ENCODE data around the gene USP32.
"Not testable (repeated sequence)": the region's sequence is repeated elsewhere in the genome, so short reads cannot be mapped to it uniquely, and the experiment has no call there.

USP32 gene, protein sequence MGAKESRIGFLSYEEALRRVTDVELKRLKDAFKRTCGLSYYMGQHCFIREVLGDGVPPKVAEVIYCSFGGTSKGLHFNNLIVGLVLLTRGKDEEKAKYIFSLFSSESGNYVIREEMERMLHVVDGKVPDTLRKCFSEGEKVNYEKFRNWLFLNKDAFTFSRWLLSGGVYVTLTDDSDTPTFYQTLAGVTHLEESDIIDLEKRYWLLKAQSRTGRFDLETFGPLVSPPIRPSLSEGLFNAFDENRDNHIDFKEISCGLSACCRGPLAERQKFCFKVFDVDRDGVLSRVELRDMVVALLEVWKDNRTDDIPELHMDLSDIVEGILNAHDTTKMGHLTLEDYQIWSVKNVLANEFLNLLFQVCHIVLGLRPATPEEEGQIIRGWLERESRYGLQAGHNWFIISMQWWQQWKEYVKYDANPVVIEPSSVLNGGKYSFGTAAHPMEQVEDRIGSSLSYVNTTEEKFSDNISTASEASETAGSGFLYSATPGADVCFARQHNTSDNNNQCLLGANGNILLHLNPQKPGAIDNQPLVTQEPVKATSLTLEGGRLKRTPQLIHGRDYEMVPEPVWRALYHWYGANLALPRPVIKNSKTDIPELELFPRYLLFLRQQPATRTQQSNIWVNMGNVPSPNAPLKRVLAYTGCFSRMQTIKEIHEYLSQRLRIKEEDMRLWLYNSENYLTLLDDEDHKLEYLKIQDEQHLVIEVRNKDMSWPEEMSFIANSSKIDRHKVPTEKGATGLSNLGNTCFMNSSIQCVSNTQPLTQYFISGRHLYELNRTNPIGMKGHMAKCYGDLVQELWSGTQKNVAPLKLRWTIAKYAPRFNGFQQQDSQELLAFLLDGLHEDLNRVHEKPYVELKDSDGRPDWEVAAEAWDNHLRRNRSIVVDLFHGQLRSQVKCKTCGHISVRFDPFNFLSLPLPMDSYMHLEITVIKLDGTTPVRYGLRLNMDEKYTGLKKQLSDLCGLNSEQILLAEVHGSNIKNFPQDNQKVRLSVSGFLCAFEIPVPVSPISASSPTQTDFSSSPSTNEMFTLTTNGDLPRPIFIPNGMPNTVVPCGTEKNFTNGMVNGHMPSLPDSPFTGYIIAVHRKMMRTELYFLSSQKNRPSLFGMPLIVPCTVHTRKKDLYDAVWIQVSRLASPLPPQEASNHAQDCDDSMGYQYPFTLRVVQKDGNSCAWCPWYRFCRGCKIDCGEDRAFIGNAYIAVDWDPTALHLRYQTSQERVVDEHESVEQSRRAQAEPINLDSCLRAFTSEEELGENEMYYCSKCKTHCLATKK (N-terminal part only)

DNA sequence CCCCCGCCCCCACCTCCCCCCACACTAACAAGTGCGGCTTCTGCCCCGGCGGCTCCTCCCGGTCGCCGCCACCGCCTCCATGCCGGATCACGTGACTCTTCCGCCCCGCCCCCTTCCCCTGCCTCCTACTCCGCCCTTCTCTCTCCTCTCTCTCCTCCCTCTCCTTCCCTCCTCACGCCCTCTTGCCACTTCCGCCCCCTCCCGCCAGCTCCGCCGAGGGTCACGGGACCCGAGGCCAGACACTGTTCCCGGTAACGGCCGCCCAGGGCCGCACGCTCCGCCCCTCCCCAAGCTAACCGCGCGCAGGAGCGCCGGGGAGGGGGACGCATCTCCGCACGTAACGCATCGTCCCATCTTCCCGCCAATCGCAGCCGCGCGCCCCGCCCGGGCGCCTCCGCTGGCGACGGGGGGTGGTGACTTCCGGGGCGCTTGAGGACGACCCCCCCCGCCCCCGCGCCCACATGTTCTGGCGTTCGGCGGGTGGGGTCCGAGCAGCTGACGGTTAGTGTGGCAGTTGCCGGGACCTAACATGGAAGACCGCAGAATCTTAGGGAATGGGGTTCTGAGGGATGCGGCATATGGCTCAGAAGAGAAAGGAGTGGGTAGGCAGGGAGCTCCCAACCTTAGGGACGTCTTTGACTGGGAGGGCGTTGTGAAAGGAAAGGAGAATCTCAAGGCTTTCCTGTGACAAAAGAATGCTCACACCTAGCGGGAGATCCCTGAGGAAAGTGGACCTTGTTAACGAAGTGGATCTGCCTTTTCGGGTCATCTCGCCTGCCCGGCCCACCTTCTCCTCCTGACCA lies at the start of gene USP32:
Gene USP32 (minus strand): TSS at position 92 of the 803 bp plus-strand sequence. CDS start 194 bp downstream, outside the sequence.
- DNase-seq: peak; percentile 99

DNA sequence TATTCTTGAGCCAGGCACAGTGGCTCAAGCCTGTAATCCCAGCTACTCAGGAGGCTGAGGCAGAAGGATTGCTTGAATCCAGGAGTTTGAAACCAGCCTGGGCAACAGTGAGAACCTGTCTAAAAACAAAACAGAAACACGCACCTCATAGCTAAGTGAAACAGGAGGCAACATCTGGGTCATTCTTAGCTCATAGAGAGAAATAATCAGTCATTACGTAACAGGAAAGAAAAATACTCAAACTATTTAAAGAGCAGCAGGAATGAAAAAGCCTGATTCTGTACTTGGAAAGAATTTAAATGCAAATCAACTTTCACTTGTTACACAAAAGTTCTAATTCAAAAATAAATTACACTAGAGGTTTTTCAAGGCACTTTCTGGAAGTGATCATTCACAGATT lies 47.6 kb upstream of the USP32 start:
- no peak for DNase-seq

DNA sequence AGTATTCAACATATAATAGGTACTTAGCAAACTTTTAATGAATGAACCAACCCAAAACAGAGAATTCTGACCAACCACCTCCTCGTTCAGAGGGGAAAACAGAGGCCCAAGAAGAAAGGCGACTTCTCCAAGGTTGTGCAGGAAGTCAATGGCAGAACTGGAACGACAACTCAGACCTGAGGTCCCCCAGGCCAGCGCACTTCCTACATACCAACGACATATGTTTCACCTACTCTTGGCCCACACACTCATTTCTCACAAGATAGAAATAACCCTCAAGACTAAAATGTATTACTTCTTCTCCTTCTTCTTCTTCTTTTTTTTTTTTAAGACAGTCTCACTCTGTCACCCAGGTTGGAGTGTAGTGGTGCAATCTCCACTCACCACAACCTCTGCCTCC lies 44.7 kb upstream of the USP32 start:
- no peak for DNase-seq

DNA sequence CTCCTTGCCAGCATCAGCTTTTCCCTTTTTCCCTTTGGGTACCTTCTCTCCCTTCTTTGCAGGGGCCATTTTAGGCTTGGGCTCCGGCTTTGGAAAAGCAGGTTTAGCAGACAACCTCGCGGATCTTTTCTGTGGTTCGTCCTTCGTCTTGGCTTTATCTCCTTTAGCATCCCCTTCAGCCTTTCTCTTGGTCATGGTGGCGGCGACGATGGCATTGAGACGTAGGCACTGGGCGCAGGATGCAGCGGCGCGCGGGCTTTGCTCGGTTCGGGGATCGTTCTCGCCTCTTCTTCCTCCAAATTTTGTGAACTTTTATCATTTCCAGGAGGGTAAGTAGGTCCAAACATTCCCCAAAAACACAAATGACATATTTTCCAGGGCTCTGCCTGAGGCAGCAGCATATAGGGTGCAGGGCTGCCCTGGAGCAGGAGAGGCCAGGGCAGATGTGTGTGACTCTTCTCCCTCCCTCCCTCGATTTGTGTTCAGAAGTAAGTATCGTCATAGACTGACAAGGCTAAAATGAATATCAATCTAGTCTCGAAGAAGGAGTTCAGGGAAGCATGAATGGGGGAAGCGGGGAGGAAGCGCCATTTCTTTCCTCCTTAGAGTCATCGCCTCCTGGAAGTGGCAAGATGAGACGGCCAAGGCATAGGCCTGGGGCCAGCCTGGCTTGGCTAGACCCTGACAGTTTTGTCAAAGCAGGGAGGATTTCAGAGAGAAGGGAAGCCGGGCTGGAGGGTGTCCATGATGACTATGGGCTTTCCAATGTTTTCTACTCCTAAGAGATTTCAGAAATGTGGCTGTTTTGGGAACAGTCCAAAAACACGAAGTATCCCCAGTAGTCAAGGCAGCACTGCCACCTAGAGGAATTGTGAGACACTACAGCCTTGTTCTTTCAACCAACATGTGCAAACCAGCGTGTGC lies 43.6 kb upstream of the USP32 start:
- peak; percentile 52 to 66 for DNase-seq

DNA sequence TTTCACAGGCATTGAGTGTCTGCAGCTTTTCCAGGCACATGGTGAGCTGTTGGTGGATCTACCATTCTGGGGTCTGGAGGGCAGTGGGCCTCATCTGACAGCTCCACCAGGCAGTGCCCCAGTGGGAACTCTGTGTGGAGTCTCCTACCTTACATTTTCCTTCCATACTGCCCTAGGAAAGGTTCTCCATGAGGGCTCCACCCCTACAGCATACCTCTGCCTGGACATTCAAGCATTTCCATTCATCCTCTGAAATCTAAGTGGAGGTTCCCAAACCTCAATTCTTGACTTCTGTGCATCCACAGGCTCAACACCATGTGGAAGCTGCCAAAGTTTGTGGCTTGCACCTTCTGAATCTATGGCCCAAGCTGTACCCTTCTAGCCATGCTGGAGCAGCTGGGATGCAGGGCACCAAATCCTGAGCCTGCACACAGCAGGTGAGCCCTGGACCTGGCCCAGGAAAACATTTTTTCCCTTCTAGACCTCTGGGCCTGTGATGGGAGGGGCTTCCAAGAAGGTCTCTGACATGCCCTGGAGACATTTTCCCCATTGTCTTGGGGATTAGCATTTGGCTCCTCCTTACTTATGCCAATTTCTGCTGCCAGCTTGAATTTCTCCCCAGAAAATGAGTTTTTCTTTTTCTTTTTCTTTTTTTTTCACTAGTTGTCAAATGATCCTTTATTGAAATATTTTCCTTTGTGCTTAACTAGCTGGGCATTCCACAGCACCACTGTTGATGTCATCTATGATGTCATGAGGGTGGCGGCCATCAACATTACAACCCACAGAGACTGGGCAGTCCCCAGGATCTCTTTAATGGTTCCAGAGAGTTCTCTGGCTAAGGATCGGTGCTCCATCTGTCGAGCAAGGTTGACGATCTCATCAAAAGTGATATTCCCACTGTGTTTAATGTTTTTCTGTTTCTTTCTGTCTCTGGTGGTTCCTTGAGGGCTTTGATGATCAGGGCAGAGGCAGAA lies 41.4 kb upstream of the USP32 start:
- not testable (repeated sequence) for DNase-seq

DNA sequence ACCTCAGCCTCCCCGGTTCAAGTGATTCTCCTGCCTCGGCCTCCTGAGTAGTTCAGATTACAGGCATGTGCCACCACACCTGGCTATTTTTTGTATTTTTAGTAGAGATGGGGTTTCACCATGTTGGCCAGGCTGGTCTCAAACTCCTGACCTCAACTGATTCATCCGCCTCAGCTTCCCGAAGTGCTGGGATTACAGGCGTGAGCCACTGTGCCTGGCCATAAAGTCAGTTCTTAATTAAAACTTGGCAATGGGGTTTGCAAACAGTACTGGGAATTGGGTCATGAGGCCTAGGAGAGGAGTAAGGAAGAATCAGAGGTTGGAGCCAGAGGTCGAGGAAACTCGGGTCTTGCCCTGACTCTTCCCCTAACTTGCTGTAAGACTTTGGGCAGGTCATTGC lies 38.6 kb upstream of the USP32 start:
- DNase-seq: not testable (repeated sequence)

DNA sequence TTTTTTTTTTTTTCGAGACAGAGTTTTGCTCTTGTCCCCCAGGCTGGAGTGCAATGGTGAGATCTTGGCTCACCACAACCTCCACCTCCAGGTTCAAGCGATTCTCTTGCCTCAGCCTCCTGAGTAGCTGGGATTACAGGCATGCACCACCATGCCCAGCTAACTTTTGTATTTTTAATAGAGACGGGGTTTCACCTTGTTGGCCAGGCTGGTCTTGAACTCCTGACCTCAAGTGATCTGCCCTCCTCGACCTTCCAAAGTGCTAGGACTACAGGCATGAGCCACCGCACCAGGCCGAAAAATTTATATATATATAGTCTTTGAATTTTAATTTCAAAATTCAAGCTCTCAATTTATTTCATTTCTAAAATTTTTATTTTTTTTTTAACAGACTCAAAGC lies 36.6 kb upstream of the USP32 start:
- not testable (repeated sequence) for DNase-seq

DNA sequence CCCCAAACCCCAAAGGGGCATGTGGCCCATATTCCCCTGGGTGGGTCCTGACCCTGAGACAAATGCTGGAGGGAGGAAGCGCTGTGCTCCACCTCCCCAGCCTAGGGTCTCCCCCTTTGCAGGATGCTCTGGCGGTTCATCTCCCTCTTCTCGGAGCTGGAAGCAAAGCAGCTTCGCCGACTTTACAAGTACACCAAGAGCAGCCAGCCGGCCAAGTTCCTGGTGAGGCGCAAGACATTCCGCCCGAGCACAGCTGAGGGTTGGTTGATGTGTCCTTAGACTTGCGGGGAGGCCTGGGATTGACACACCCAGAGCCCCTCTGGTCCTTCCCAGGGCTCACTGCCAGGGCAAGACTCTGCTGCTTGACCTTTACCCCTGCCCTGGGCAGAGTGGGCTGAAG lies 34.7 kb upstream of the USP32 start:
- no peak for DNase-seq

DNA sequence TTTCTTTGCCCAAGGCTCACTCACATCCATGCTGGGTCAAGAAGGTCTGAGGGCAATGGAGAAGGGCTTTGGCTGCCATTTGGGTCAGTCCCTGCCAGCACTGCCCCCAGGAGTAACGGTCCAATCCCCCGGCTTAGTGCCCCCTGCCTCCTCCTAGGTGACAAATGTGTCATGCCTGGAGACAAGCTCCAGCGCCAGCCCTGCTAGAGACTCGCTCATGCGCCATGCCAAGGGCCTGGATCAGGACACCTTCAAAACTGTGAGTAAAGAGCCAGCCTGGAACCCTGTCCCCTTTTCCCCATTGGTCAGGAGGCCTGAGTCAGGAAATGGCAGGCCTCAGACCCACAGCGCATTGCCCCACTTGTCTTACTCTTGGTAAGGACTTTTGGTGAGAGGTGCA lies 33.7 kb upstream of the USP32 start:
- DNase-seq: no peak

DNA sequence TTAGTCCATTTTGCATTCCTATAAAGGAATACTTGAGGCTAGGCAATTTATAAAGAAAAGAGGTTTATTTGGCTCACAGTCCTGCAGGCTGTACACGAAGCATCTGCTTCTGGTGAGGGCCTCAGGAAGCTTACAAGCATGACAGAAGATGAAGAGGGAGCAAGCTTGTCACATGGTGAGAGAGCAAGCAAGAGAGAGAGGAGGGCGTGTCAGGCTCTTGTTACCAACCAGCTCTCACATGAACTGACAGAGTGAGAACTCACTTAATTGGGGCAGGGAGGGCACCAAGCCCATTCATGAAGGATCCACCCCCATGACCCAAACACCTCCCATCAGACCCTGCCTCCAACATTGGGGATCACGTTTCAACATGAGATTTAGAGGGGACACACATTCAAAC lies 31.9 kb upstream of the USP32 start:
- no peak for DNase-seq

DNA sequence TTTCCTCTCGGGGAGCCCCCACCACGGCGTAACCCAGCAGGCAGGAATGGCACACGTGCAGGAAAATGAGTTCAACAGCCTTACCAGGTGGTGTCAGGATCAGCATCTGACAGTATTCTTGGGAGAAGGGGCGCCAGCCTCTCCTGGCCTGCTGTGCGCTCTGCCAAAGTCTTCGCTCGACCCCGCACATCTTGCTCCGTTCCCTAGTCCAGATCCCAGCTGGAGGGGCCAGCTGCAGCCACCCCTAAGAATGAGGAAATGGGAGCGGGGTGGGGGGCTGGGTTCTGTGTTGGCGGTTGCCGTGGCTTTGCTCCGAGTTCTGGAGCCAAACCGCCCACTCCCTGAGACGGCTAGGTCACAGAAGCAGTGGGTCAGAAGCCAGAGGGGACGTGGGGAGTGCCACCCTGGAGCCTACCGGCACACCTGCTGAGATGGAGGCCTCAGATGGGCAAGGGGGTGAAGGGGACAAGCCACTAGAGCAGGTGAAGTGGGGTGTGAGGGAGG lies 30.3 kb upstream of the USP32 start, which contains the start of gene CHCT1:
Gene CHCT1 (plus strand): TSS at position 328 of the 504 bp plus-strand sequence. CDS start 104 bp downstream, at position 432.
- DNase-seq: no peak

DNA sequence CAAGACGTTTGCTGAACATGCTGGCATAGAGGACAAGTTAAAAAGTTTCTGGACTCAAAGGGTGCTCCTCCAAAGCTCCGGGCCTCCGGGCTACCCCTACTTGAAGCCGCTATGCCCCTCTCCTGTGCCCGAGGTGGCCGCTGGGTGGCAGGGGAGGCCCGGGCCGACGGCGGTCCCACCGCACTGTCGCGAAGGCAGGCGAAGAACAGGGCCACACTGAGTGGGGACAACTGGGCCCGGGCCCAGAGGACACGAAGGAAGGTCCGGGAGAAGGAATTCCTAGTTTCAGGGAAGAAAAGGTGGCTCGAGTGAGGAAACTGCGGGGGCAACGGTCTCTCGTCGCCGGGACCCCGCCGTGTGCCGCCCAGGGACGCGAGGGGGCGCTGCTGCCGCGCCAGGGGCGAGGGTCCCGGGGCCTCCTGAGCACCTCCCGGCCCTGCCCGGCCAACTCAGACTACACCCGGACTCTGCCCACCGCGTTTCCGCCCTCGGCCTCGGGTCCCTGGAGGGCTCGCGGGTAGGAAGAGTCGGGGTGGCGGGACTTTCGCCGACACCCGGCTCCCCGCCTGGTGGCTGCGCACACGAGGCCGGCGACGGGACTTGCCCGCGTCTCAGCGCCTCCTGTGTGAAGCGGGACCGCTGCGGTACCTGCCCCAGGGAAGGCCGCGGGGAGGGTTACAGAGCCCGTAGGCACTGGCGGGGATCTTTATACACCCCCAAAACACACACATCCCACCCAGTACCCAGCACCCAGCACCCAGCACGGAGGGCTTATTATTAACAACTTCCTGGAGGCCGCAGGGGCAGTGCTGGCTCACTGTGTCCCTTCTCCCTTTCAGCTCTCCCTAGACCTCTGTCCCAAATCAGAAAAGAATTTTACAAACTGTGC lies 29.6 kb upstream of the USP32 start:
- DNase-seq: peak; percentile 80 to 82

DNA sequence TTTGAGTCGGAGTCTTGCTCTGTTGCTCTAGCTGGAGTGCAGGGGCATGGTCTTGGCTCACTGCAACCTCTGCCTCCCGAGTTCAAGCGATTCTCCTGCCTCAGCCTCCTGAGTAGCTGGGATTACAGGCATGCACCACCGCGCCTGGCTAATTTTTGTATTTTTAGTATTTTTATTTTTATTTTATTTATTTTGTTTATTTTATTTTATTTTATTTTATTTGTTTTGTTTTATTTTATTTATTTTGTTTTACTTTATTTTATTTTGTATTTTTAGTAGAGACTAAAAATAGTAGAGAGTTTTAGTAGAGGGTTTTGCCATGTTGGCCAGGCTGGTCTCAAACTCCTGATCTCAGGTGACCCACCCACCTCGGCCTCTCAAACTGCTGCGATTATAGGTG lies 27.9 kb upstream of the USP32 start:
- DNase-seq: not testable (repeated sequence)

DNA sequence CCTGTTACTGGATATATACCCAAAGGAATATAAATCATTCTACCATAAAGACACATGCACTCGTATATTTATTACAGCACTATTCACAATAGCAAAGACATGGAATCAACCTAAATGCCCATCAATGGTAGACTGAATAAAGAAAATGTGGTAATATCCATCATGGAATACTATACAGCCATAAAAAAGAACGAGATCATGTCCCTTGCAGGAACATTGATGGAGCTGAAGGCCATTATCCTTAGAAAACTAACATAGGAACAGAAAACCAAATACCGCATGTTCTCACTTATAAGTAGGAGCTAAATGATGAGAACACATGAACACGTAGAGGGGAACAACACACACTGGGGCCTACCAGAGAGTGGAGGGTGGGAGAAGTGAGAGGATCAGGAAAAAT lies 27.1 kb upstream of the USP32 start:
- not testable (repeated sequence) for DNase-seq

DNA sequence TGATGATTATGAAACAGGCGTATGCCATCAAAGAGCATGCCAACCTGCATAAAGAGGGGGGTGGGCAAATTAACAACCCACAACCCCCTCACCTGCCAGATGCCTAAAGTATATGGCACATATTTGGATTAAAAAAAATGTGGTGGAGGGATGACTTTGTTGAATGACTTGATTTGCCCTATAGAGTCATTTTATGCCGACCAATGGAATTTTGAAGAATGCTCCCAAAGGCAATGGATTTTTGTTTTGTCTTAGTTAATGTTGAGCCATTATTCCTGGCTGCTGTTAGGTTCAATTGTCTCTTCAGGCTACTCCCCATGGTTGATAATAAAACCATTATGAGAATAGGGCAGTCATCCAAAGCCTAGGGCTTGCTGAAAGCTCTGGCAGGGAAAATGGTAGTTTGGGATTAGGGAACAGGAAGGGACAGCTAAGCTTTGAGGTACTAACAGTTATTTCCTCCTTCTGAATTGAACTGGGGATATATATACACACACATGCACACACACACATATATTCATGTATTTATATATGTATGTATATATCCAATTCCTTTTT lies 24.5 kb upstream of the USP32 start:
- no peak for DNase-seq

DNA sequence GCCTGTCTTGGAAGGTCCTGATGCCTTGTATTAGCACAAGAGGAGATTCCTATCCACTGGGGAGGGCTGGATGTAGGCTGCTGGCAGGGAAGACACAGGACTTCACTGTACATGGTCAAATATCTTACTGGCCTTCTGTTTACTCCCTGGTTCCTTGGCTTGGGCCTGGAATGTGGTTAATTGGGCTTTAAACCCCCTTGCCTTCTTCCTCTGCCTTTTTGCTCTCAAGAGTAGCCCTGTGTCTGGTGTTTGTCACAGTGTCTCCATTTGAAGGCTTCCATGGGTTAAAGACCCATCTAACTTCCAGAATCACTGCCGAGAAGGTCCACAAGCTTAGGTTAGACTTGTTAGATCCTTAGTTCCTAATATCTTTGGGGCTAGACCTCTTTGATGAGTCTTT lies 23.2 kb upstream of the USP32 start:
- DNase-seq: no peak

DNA sequence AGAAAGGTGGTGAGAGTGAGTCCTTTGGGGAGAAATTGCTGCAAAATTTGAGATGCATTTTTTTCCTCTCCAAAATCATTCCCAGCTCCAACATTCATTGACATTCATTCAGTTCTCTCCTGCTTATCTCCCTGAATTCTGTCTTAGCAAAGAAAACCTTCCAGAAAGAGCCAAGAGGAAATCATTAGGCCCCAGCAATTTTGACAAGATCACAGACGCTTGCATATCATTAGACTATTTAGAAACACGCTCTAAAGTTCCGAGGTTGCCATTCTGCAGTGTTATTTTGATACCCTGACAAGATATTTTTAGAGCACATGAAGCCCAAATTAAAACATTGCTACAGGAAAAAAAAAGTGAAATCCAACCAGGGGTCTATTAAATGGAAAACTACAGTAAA lies 20.8 kb upstream of the USP32 start:
- DNase-seq: no peak

DNA sequence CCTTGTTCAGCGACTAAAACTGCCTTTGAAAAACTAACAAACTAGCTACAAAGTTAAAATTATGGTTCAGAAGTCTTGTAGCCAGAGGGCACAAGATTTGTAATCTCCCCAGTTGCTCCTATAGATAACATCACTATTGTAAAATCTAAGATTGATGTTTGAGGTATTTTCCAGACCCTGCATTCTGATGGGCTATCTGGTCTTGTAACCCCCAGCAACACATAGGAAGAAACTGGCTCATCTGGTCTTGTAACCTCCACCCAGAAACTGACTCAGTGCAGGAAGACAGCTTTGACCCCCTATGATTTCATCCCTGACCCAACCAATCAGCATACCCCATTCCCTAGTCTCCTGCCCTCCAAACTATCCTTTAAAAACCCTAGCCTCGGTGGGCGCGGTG lies 18.1 kb upstream of the USP32 start:
- DNase-seq: no peak

All from activated CD4-positive, alpha-beta T cell treated with anti-CD3 and anti-CD28 coated beads, Interleukin-2, amount 50 U/mL, for 48 hours (primary cell).